Caco-2 (cell line): ENCODE measurements around the gene AFAP1L1. TPM values are rescaled to one million over a fixed set of nuclear protein-coding genes. Genes with fewer than 3 reads are reported as not detected.

Source experiments
- BruUV-seq: library from RNA; stranded (reverse); fragments of 400-500 nt; replicated peaks from 2 replicates; lab custom pipeline; 2021; lab: Mats Ljungman, UMichigan
- CTCF ChIA-PET: fragments of 300-600 bp; sonication (Branson Sonifier 250); formaldehyde crosslinking; loops from one replicate; lab custom pipeline; 2022; ENCODE audit warnings: antibody characterized with exemption; lab: Charles Lee
- POLR2A ChIA-PET: fragments of 300-600 bp; sonication (Branson Sonifier 250); formaldehyde crosslinking; loops from one replicate; lab custom pipeline; 2022; ENCODE audit warnings: antibody characterized with exemption; lab: Charles Lee
- DNase-seq, 2 experiments: peaks; one replicate each; pipeline versions ENCODE4 v3.0.0 to v3.0.0-alpha.2; 2020 to 2022
- H3K27me3 ChIP-seq: replicated peaks from 2 replicates; pipeline ENCODE4 v1.6.0; 2011; ENCODE audit warnings: low read length; ENCODE audit not compliant: control insufficient read depth, insufficient read depth
- H3K36me3 ChIP-seq: 2 replicates; pipeline ENCODE4 v1.5.1; 2011; ENCODE audit warnings: low read length; ENCODE audit not compliant: control insufficient read depth, insufficient read depth
- H3K4me1 ChIP-seq: fragments of 250-450 bp; sonication (Bioruptor Pico); 2 replicates; pipeline ENCODE4 v1.5.1; 2020; ENCODE audit warnings: mild to moderate bottlenecking
- H3K4me3 ChIP-seq: 2 replicates; pipeline ENCODE4 v1.5.1; 2011; ENCODE audit warnings: low read depth, mild to moderate bottlenecking, control low read depth, low read length
- H3K9me3 ChIP-seq: fragments of 250-450 bp; sonication (Bioruptor Pico); 2 replicates; pipeline ENCODE4 v1.5.1; 2020; ENCODE audit warnings: mild to moderate bottlenecking, moderate library complexity
- H3K27ac Mint-ChIP-seq: one replicate; pipeline ENCODE4 v1.8.0; 2022; ENCODE audit warnings: mixed read lengths; ENCODE audit not compliant: unreplicated experiment
- H3K27me3 Mint-ChIP-seq: one replicate; pipeline ENCODE4 v1.8.0; 2022; ENCODE audit warnings: mixed read lengths; ENCODE audit not compliant: insufficient read depth, unreplicated experiment
- H3K36me3 Mint-ChIP-seq: one replicate; pipeline ENCODE4 v1.8.0; 2022; ENCODE audit warnings: mild to moderate bottlenecking, mixed read lengths; ENCODE audit not compliant: insufficient read depth, unreplicated experiment
- H3K4me1 Mint-ChIP-seq: one replicate; pipeline ENCODE4 v1.8.0; 2022; ENCODE audit warnings: low read depth, mixed read lengths; ENCODE audit not compliant: unreplicated experiment
- H3K4me3 Mint-ChIP-seq: one replicate; pipeline ENCODE4 v1.8.0; 2022; ENCODE audit warnings: mild to moderate bottlenecking, moderate library complexity, mixed read lengths; ENCODE audit not compliant: unreplicated experiment
- H3K9me3 Mint-ChIP-seq: one replicate; pipeline ENCODE4 v1.8.0; 2022; ENCODE audit warnings: mixed read lengths; ENCODE audit not compliant: unreplicated experiment
- intact Hi-C: fragments of 100-400 bp; cut with micrococcal nuclease; formaldehyde crosslinking; loops from one replicate; pipeline ENCODE4 v1.10.0; 2022; ENCODE audit not compliant: unreplicated experiment
- total RNA-seq: library from RNA; stranded (reverse); gene quantifications from 2 replicates; pipeline ENCODE4 v1.2.3, GENCODE V29; 2022
- TF ChIP-seq, protein P1 (sequence below), 2 experiments: fragments of 200-600 bp in 1 of 2; IDR thresholded peaks; 1 replicate in 1 of 2; 2 replicates in 1 of 2; pipeline versions ENCODE4 v1.5.1 to v1.8.0; 2011 to 2022; ENCODE audit warnings: antibody characterized with exemption in 1 of 2, control low read depth in 1 of 2, inconsistent platforms in 1 of 2, low read depth in 1 of 2, low read length in 1 of 2, mild to moderate bottlenecking in 1 of 2, moderate library complexity in 1 of 2; ENCODE audit not compliant: insufficient read depth in 1 of 2, severe bottlenecking in 1 of 2, unreplicated experiment in 1 of 2

The AFAP1L1 gene
- total RNA-seq, 1 experiment from 2014 or later, result 0.45 TPM

DNA sequence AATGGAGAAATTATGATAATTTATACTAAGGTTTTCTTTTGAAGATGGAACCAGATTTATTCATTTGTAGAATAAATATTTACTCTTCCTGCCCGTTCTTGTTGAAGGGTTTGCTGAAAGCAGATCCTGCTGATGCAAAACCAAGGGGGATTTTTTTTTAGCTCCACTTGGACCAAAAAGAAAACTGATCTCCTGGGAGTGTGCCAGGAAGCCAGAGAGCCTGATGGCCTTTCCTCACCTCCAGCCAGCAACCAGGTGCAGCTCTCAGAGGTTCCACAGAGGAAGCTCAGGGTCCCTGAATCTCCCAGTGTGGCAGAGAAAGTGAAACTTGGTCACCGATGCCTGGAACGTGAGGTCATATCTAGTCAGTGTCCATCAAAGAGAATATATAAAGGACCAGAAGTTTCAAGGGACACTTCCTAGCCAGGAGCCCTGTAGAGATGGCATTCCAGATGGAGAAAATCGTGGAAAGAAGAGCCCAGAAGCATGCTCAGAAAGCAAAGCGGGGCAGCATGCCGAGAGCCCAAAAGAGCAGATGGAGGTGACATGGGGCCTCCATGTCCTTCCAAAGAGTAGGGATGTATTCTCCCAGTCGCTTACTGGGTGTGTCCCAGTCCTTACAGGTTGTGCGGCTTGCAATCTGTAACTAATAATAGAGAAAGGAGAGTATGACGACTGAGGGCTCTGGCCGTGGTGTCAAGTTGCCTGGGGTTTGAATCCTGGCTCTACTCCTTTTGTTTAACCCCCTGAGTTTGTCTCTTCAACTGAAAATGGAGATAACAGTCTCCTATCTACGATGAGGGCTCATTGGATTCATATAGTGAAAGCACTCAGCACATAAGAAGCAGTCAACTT, 12.2 kb downstream of the AFAP1L1 start:
- H3K4me1 ChIP-seq, result peaks cover 9% of the 10 kb centered on the region; the same call in 1 of the 2 replicates
- POLR2A ChIA-PET, result no interaction called here
- Mint-ChIP-seq H3K4me3 (no peak overlapping the region), H3K9me3 (no peaks in the 10 kb centered on the region), H3K27ac (no peak overlapping the region), H3K27me3 (peaks cover 8% of the 10 kb centered on the region), H3K4me1 (peaks cover 6% of the 10 kb centered on the region), H3K36me3 (no peaks in the 10 kb centered on the region)
- no peaks in the 10 kb centered on the region for H3K9me3 ChIP-seq
- no peak for DNase-seq
- no peaks in the 10 kb centered on the region for H3K27me3 ChIP-seq
- no TSS peak for BruUV-seq
- H3K4me3 ChIP-seq, result no peak overlapping the region
- TF ChIP-seq, protein P1, sequence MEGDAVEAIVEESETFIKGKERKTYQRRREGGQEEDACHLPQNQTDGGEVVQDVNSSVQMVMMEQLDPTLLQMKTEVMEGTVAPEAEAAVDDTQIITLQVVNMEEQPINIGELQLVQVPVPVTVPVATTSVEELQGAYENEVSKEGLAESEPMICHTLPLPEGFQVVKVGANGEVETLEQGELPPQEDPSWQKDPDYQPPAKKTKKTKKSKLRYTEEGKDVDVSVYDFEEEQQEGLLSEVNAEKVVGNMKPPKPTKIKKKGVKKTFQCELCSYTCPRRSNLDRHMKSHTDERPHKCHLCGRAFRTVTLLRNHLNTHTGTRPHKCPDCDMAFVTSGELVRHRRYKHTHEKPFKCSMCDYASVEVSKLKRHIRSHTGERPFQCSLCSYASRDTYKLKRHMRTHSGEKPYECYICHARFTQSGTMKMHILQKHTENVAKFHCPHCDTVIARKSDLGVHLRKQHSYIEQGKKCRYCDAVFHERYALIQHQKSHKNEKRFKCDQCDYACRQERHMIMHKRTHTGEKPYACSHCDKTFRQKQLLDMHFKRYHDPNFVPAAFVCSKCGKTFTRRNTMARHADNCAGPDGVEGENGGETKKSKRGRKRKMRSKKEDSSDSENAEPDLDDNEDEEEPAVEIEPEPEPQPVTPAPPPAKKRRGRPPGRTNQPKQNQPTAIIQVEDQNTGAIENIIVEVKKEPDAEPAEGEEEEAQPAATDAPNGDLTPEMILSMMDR (IDR thresholded peaks at IDR 0.05; ENCODE audit: insufficient read depth in 1 of 2, low read depth in 1 of 2, low read length in 1 of 2, severe bottlenecking in 1 of 2, unreplicated experiment in 1 of 2), result no peak
- no peaks in the 10 kb centered on the region for H3K36me3 ChIP-seq
- intact Hi-C loops, result no loop called here
- CTCF ChIA-PET, result interaction anchor here (0.6 kb wide), 1 partner anchor 60 kb away, joined by 3 read pairs; no protein-coding TSS in a partner anchor

DNA sequence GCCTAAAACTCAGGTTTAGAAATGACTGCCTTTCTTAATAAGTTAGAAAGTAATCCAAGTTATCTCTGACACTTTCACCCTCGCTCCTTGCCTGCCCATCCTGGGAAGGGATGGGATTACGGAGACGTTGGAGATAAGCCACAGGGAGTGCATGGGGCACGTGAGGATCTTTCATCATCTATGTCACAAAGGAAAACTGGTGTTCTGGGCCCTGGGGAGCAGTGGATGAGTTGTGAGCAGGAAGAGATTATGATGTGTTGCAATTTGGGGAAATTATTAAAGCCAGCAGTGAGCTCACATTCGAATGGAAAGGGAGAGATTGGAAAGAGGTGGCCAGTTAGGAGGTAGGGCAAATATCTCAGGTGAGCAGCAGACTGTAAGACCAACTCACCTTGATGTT, 12.8 kb downstream of the AFAP1L1 start:
- TF ChIP-seq, protein P1 (IDR thresholded peaks at IDR 0.05; ENCODE audit: insufficient read depth in 1 of 2, low read depth in 1 of 2, low read length in 1 of 2, severe bottlenecking in 1 of 2, unreplicated experiment in 1 of 2), result no peak
- no peaks in the 10 kb centered on the region for H3K36me3 Mint-ChIP-seq
- POLR2A ChIA-PET, result no interaction called here
- H3K4me3 Mint-ChIP-seq, result no peak overlapping the region
- peaks cover 14% of the 10 kb centered on the region for H3K27me3 Mint-ChIP-seq
- Histone ChIP-seq H3K36me3 (no peaks in the 10 kb centered on the region), H3K27me3 (no peaks in the 10 kb centered on the region), H3K9me3 (no peaks in the 10 kb centered on the region), H3K4me1 (peaks cover 9% of the 10 kb centered on the region; the same call in 1 of the 2 replicates), H3K4me3 (no peak overlapping the region)
- no peaks in the 10 kb centered on the region for H3K9me3 Mint-ChIP-seq
- CTCF ChIA-PET, result interaction anchor here (0.6 kb wide), 1 partner anchor 61 kb away, joined by 3 read pairs; no protein-coding TSS in a partner anchor
- no peak for DNase-seq
- no peak overlapping the region for H3K27ac Mint-ChIP-seq
- intact Hi-C loops, result no loop called here
- H3K4me1 Mint-ChIP-seq, result peaks cover 6% of the 10 kb centered on the region
- no TSS peak for BruUV-seq

DNA sequence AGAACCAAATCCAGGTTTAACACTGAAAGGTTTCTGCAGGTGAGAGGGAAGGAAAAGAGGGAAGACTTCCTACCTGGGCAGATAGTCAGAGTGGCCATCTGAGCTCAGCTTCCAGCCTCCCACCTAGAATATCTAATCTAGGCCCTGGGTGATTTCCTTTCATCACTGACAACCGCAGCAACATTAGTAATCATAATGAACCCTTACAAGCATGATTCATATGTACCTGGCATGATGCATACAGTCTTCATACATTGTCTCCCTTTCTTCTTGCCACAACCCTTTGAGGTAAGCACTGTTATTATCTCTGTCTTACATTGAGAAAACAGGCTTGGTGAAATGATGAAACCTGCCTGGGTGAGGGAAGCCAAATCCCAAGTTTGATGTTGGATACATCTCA, 13.5 kb downstream of the AFAP1L1 start:
- H3K36me3 Mint-ChIP-seq, result no peaks in the 10 kb centered on the region
- CTCF ChIA-PET, result no interaction called here

More for the DNA sequence above, 13.5 kb downstream of the AFAP1L1 start:
- H3K4me3 Mint-ChIP-seq, result no peak overlapping the region
- POLR2A ChIA-PET, result no interaction called here
- peaks cover 12% of the 10 kb centered on the region for H3K27me3 Mint-ChIP-seq
- H3K4me1 Mint-ChIP-seq, result peaks cover 6% of the 10 kb centered on the region
- Histone ChIP-seq H3K4me3 (no peak overlapping the region), H3K9me3 (no peaks in the 10 kb centered on the region), H3K27me3 (no peaks in the 10 kb centered on the region), H3K36me3 (no peaks in the 10 kb centered on the region), H3K4me1 (peaks cover 9% of the 10 kb centered on the region; the same call in 1 of the 2 replicates)
- H3K9me3 Mint-ChIP-seq, result no peaks in the 10 kb centered on the region
- BruUV-seq, result no TSS peak
- H3K27ac Mint-ChIP-seq, result no peak overlapping the region
- no peak for DNase-seq
- TF ChIP-seq, protein P1 (IDR thresholded peaks at IDR 0.05; ENCODE audit: insufficient read depth in 1 of 2, low read depth in 1 of 2, low read length in 1 of 2, severe bottlenecking in 1 of 2, unreplicated experiment in 1 of 2), result no peak
- intact Hi-C loops, result no loop called here
